IMR-90 (cell line): ENCODE measurements around the gene PHACTR2. TPM values are rescaled to one million over a fixed set of nuclear protein-coding genes. Genes with fewer than 3 reads are reported as not detected.

Source experiments
- ATAC-seq: fragments of 200-7000 bp; cut with Tn5 transposase; 2 replicates; pipeline ENCODE4 v1.9.1; 2020; ENCODE audit warnings: low read depth, mild to moderate bottlenecking, moderate library complexity
- BruUV-seq: library from RNA; stranded (reverse); fragments of 400-500 nt; replicated peaks from 2 replicates; lab custom pipeline; 2021; lab: Mats Ljungman, UMichigan
- CTCF ChIA-PET: fragments of 300-600 bp; formaldehyde crosslinking; extraction: SDS; loops from one replicate; lab custom pipeline; 2021; ENCODE audit warnings: antibody characterized with exemption; lab: Yijun Ruan, JAX
- POLR2A ChIA-PET: fragments of 300-600 bp; sonication (Branson Sonifier 250); formaldehyde crosslinking; loops from one replicate; lab custom pipeline; 2022; ENCODE audit warnings: antibody characterized with exemption; ENCODE audit not compliant: unreplicated experiment; lab: Charles Lee
- DNase-seq: peaks from one replicate; pipeline ENCODE4 v3.0.0; 2013
- H2AFZ ChIP-seq: replicated peaks from 2 replicates; pipeline ENCODE3; 2013; ENCODE audit warnings: low read length, mild to moderate bottlenecking; ENCODE audit not compliant: poor library complexity
- H2AK5ac ChIP-seq: 2 replicates; pipeline ENCODE4 v1.6.1; 2013; ENCODE audit warnings: low read depth, low read length, inconsistent platforms
- H2AK9ac ChIP-seq: replicated peaks from 2 replicates; pipeline ENCODE3; 2013; ENCODE audit warnings: mild to moderate bottlenecking, low read depth, low read length, moderate library complexity; ENCODE audit not compliant: poor library complexity
- H2BK120ac ChIP-seq: 2 replicates; pipeline ENCODE4 v1.6.1; 2013; ENCODE audit warnings: low read depth, low read length, inconsistent platforms
- H2BK15ac ChIP-seq: 3 replicates; pipeline ENCODE4 v1.6.1; 2013; ENCODE audit warnings: low read depth, low read length, inconsistent platforms
- H2BK20ac ChIP-seq: 2 replicates; pipeline ENCODE4 v1.6.1; 2013; ENCODE audit warnings: low read depth, mild to moderate bottlenecking, inconsistent platforms, low read length, moderate library complexity
- H2BK5ac ChIP-seq: 2 replicates; pipeline ENCODE4 v1.6.1; 2013; ENCODE audit warnings: mild to moderate bottlenecking, low read depth, low read length, inconsistent platforms; ENCODE audit not compliant: poor library complexity, severe bottlenecking
- H3K14ac ChIP-seq: replicated peaks from 2 replicates; pipeline ENCODE4 v1.6.1; 2013; ENCODE audit warnings: low read depth, low read length, inconsistent platforms
- H3K18ac ChIP-seq: 2 replicates; pipeline ENCODE4 v1.6.1; 2013; ENCODE audit warnings: low read depth, low read length, control low read depth
- H3K23ac ChIP-seq: 2 replicates; pipeline ENCODE4 v1.6.1; 2013; ENCODE audit warnings: low read depth, low read length, inconsistent platforms
- H3K27ac ChIP-seq: 2 replicates; pipeline ENCODE4 v1.5.1; 2013; ENCODE audit warnings: mild to moderate bottlenecking, control low read depth, low read length; ENCODE audit not compliant: insufficient read depth
- H3K27me3 ChIP-seq: 2 replicates; pipeline ENCODE4 v1.6.1; 2013; ENCODE audit warnings: low read length; ENCODE audit not compliant: control insufficient read depth, insufficient read depth
- H3K36me3 ChIP-seq: 2 replicates; pipeline ENCODE4 v1.6.1; 2013; ENCODE audit warnings: low read length, mixed read lengths; ENCODE audit not compliant: control insufficient read depth, insufficient read depth
- H3K4ac ChIP-seq: 2 replicates; pipeline ENCODE4 v1.6.1; 2013; ENCODE audit warnings: low read depth, low read length, inconsistent platforms
- H3K4me1 ChIP-seq: 2 replicates; pipeline ENCODE4 v1.6.1; 2013; ENCODE audit warnings: low read length, mixed read lengths; ENCODE audit not compliant: control insufficient read depth, insufficient read depth
- H3K4me2 ChIP-seq: 2 replicates; pipeline ENCODE4 v1.6.1; 2013; ENCODE audit warnings: low read depth, mild to moderate bottlenecking, control low read depth, low read length, moderate library complexity
- H3K4me3 ChIP-seq: 2 replicates; pipeline ENCODE4 v1.5.1; 2013; ENCODE audit warnings: low read depth, mild to moderate bottlenecking, control low read depth, low read length, moderate library complexity; ENCODE audit not compliant: insufficient read depth
- H3K56ac ChIP-seq: 2 replicates; pipeline ENCODE4 v1.6.1; 2013; ENCODE audit warnings: low read length, inconsistent platforms; ENCODE audit not compliant: insufficient read depth; ENCODE audit errors: extremely low read depth
- H3K79me1 ChIP-seq, 2 experiments: 2 replicates each; pipeline ENCODE4 v1.6.1; 2013; ENCODE audit warnings: low read length in 2 of 2, inconsistent platforms in 1 of 2, low read depth in 1 of 2
- H3K9ac ChIP-seq: 2 replicates; pipeline ENCODE4 v1.6.1; 2013; ENCODE audit warnings: low read depth, low read length, control low read depth
- H3K9me1 ChIP-seq: 2 replicates; pipeline ENCODE4 v1.6.1; 2013; ENCODE audit warnings: low read length, inconsistent platforms; ENCODE audit not compliant: insufficient read depth
- H3K9me3 ChIP-seq: 2 replicates; pipeline ENCODE4 v1.6.1; 2013; ENCODE audit warnings: low read length; ENCODE audit not compliant: control insufficient read depth, insufficient read depth
- H4K20me1 ChIP-seq: 2 replicates; pipeline ENCODE4 v1.6.1; 2013; ENCODE audit warnings: low read length, inconsistent platforms; ENCODE audit not compliant: insufficient read depth
- H4K5ac ChIP-seq: 2 replicates; pipeline ENCODE4 v1.6.1; 2013; ENCODE audit warnings: mild to moderate bottlenecking, low read depth, low read length, control low read depth
- H4K8ac ChIP-seq, 2 experiments: 2 replicates each; pipeline ENCODE4 v1.6.1; 2013; ENCODE audit warnings: low read depth in 2 of 2, low read length in 2 of 2, control low read depth in 1 of 2, inconsistent platforms in 1 of 2
- H4K91ac ChIP-seq: 2 replicates; pipeline ENCODE4 v1.6.1; 2013; ENCODE audit warnings: low read depth, low read length, inconsistent platforms; ENCODE audit not compliant: insufficient read depth
- BHLHE40 ChIP-seq: fragments of 150-350 bp; IDR thresholded peaks from 2 replicates; pipeline ENCODE4 v1.6.1; 2016; ENCODE audit warnings: mild to moderate bottlenecking, low read depth, low read length
- CEBPB ChIP-seq: IDR thresholded peaks from 2 replicates; pipeline ENCODE4 v1.6.1; 2012; ENCODE audit warnings: low read depth, low read length, improper control_type of control experiment
- CHD1 ChIP-seq: IDR thresholded peaks from 2 replicates; pipeline ENCODE4 v1.6.1; 2012; ENCODE audit warnings: low read depth, low read length, improper control_type of control experiment
- ELK1 ChIP-seq: fragments of 150-350 bp; IDR thresholded peaks from 2 replicates; pipeline ENCODE4 v1.6.1; 2016; ENCODE audit warnings: low read depth, mild to moderate bottlenecking, low read length, moderate library complexity, borderline replicate concordance
- FOS ChIP-seq: fragments of 150-350 bp; IDR thresholded peaks from 2 replicates; pipeline ENCODE4 v1.6.1; 2016; ENCODE audit warnings: low read depth, low read length
- MAFK ChIP-seq: IDR thresholded peaks from 2 replicates; pipeline ENCODE4 v1.6.1; 2012; ENCODE audit warnings: low read depth, low read length, improper control_type of control experiment
- MAZ ChIP-seq: IDR thresholded peaks from 2 replicates; pipeline ENCODE4 v1.6.1; 2012; ENCODE audit warnings: low read depth, mild to moderate bottlenecking, low read length, improper control_type of control experiment, moderate library complexity, borderline replicate concordance
- MXI1 ChIP-seq: IDR thresholded peaks from 2 replicates; pipeline ENCODE4 v1.6.1; 2012; ENCODE audit warnings: low read depth, mild to moderate bottlenecking, low read length, moderate library complexity, borderline replicate concordance
- NFE2L2 ChIP-seq: fragments of 150-350 bp; IDR thresholded peaks from 2 replicates; pipeline ENCODE4 v1.6.1; 2016; ENCODE audit warnings: low read depth, mild to moderate bottlenecking, low read length
- POLR2A ChIP-seq: IDR thresholded peaks from 2 replicates; pipeline ENCODE4 v1.6.1; 2012; ENCODE audit warnings: mild to moderate bottlenecking, low read depth, low read length
- RAD21 ChIP-seq: IDR thresholded peaks from 2 replicates; pipeline ENCODE4 v1.6.1; 2012; ENCODE audit warnings: low read length, improper control_type of control experiment
- RCOR1 ChIP-seq: IDR thresholded peaks from 2 replicates; pipeline ENCODE4 v1.6.1; 2012; ENCODE audit warnings: mild to moderate bottlenecking, low read length, improper control_type of control experiment; ENCODE audit not compliant: insufficient replicate concordance
- SMC3 ChIP-seq: fragments of 150-350 bp; IDR thresholded peaks from 2 replicates; pipeline ENCODE4 v1.6.1; 2016; ENCODE audit warnings: low read depth, mild to moderate bottlenecking, antibody characterized with exemption, low read length, moderate library complexity
- WGBS, 2 experiments: methylation state at CpG; one replicate each; pipeline versions ENCODE4 v1.1.5 to v1.1.7; 2013; ENCODE audit warnings: missing lambda C conversion rate in 2 of 2; ENCODE audit not compliant: insufficient read length in 1 of 2; ENCODE audit errors: extremely low coverage in 2 of 2; 5-methylcytosine and 5-hydroxymethylcytosine counted together
- dilution Hi-C: fragments of 300-500 bp; cut with HindIII; formaldehyde crosslinking; loops from one replicate; pipeline ENCODE4 v1.14.3; 2018; ENCODE audit warnings: low sequenced_read_pairs; ENCODE audit not compliant: unreplicated experiment
- in situ Hi-C: fragments of 300-500 bp; cut with MboI; formaldehyde crosslinking; loops from 3 replicates; pipeline ENCODE4 v1.14.3; 2019; ENCODE audit warnings: low sequenced_read_pairs, inconsistent platforms, mixed read lengths
- intact Hi-C: fragments of 100-400 bp; cut with micrococcal nuclease; formaldehyde crosslinking; loops from 2 replicates; pipeline ENCODE4 v1.10.0; 2022
- polyA plus RNA-seq, 3 experiments: library from polyadenylated mRNA; depleted of rRNA; stranded (reverse); fragments of >200 nt; gene quantifications; 2 replicates each; pipeline ENCODE4 v1.2.3, GENCODE V29; 2012; ENCODE audit warnings: low replicate concordance in 1 of 3
- total RNA-seq: library from RNA; depleted of rRNA; stranded (reverse); fragments of >200 nt; gene quantifications from 2 replicates; pipeline ENCODE4 v1.2.3, GENCODE V29; 2012
- TF ChIP-seq, protein P1 (sequence below): conservative IDR thresholded peaks from 2 replicates; pipeline ENCODE4 v1.5.1; 2012; ENCODE audit warnings: mild to moderate bottlenecking, low read depth, low read length, improper control_type of control experiment
- TF ChIP-seq, protein P2 (sequence below): fragments of 150-350 bp; IDR thresholded peaks from 2 replicates; pipeline ENCODE4 v1.6.1; 2017; ENCODE audit warnings: mild to moderate bottlenecking, antibody characterized with exemption, low read length, low read depth

Gene PHACTR2
- total and polyA plus RNA-seq, 2 of the 4 experiments (the other 2 are of a cell fraction), result 14.5 to 74.2 TPM

DNA sequence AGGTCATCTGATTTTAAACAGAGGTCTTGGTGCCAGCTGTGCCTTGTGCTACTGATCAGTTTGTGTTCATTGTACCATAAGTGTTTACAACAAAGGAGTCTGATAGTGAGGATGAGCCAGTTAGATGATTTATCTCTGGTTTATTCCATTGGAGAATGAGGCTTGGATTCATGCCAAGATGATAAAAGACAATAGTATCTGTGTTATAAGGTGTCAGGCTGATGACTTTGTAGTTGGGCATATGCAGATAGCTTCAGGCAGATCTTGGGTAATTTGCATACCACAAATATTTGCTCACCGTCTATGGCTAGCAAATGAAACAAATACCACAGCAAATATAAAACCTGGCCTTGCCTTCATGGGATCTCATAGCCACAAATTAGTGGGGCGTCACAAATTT is 43.3 kb upstream of the PHACTR2 start:
- ChIA-PET POLR2A (no interaction called here), CTCF (interaction anchor here (0.7 kb wide), 1 partner anchor 11 kb away, joined by 3 read pairs; no protein-coding TSS in a partner anchor)
- Histone ChIP-seq H4K91ac (no peak overlapping the region), H3K56ac (no peak overlapping the region), H2BK5ac (no peak overlapping the region), H3K27me3 (no peaks in the 10 kb centered on the region), H2BK120ac (no peak overlapping the region), H3K4me3 (no peak overlapping the region), H4K5ac (no peak overlapping the region), H4K8ac (no peak overlapping the region), H2BK15ac (no peak overlapping the region), H2AK5ac (no peak overlapping the region), H3K9me3 (no peaks in the 10 kb centered on the region), H3K36me3 (no peaks in the 10 kb centered on the region), H3K27ac (no peak overlapping the region), H3K18ac (no peak overlapping the region), H3K23ac (no peak overlapping the region), H3K4me2 (no peak overlapping the region), H3K14ac (no peak overlapping the region), H3K4me1 (0 out of 2 replicates have a peak, but pooled peaks cover 1% of the 10 kb centered on the region), H2BK20ac (no peak overlapping the region), H2AFZ (no peak overlapping the region), H3K9me1 (peaks cover 9% of the 10 kb centered on the region), H2AK9ac (no peak overlapping the region), H4K20me1 (no peaks in the 10 kb centered on the region), H3K9ac (no peak overlapping the region), H3K79me1 (peaks cover 3 to 4% of the 10 kb centered on the region in 2 experiments; a peak in 2 of 4 replicates), H3K4ac (no peak overlapping the region)
- in situ Hi-C loops (no loop called here), intact Hi-C loops (no loop called here), dilution Hi-C loops (no loop called here)
- ATAC-seq (no peak; the same call in 1 of the 2 replicates), DNase-seq (peak; percentile 4)
- no TSS peak for BruUV-seq
- no CpG with 5 or more reads among the region's 2 CpGs for WGBS, 2 experiments
- TF ChIP-seq RCOR1, result no peak
- TF ChIP-seq CEBPB, result no peak
- TF ChIP-seq ELK1, result no peak
- TF ChIP-seq, protein P1, sequence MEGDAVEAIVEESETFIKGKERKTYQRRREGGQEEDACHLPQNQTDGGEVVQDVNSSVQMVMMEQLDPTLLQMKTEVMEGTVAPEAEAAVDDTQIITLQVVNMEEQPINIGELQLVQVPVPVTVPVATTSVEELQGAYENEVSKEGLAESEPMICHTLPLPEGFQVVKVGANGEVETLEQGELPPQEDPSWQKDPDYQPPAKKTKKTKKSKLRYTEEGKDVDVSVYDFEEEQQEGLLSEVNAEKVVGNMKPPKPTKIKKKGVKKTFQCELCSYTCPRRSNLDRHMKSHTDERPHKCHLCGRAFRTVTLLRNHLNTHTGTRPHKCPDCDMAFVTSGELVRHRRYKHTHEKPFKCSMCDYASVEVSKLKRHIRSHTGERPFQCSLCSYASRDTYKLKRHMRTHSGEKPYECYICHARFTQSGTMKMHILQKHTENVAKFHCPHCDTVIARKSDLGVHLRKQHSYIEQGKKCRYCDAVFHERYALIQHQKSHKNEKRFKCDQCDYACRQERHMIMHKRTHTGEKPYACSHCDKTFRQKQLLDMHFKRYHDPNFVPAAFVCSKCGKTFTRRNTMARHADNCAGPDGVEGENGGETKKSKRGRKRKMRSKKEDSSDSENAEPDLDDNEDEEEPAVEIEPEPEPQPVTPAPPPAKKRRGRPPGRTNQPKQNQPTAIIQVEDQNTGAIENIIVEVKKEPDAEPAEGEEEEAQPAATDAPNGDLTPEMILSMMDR, result no peak
- no peak for TF ChIP-seq SMC3
- no peak for TF ChIP-seq MAFK
- no peak for TF ChIP-seq MAZ
- no peak for TF ChIP-seq POLR2A
- no peak for TF ChIP-seq NFE2L2
- TF ChIP-seq RAD21, result no peak
- no peak for TF ChIP-seq FOS
- no peak for TF ChIP-seq MXI1
- TF ChIP-seq CHD1, result no peak
- TF ChIP-seq BHLHE40, result no peak
- TF ChIP-seq, protein P2, sequence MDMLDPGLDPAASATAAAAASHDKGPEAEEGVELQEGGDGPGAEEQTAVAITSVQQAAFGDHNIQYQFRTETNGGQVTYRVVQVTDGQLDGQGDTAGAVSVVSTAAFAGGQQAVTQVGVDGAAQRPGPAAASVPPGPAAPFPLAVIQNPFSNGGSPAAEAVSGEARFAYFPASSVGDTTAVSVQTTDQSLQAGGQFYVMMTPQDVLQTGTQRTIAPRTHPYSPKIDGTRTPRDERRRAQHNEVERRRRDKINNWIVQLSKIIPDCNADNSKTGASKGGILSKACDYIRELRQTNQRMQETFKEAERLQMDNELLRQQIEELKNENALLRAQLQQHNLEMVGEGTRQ, result no peak
